GM19468 (cell line): Measurements from ENCODE around the gene RSPH4A.
"Not testable (repeated sequence)": the region's sequence is repeated elsewhere in the genome, so short reads cannot be mapped to it uniquely, and the experiment has no call there.

Experiments used
- ATAC-seq: cut with Tn5 transposase; IDR thresholded peaks from one replicate; pipeline ENCODE4 v1.9.1; 2021; ENCODE audit warnings: mild to moderate bottlenecking, moderate library complexity, moderate number of reproducible peaks; ENCODE audit not compliant: unreplicated experiment; ENCODE audit errors: extremely low read depth

RSPH4A gene

GRCh38 chr6:116624036-116624805 is 7.9 kb downstream of the RSPH4A start:
- ATAC-seq: no peak

GRCh38 chr6:116625872-116626271 is 9.6 kb downstream of the RSPH4A start:
- ATAC-seq: no peak

GRCh38 chr6:116629563-116629981 is 13.3 kb downstream of the RSPH4A start:
- no peak for ATAC-seq

- ATAC-seq: peak; percentile 17
These were observed 15.2 kb downstream of the RSPH4A start for GRCh38 chr6:116631379-116631990.

- no peak for ATAC-seq
These were observed 17.4 kb downstream of the RSPH4A start for GRCh38 chr6:116633685-116634084.

- ATAC-seq: no peak
These were observed 31.9 kb downstream of the RSPH4A start for GRCh38 chr6:116648156-116648555.

GRCh38 chr6:116649129-116649528 is 32.9 kb downstream of the RSPH4A start:
- ATAC-seq: no peak

- no peak for ATAC-seq
These were observed 35.6 kb downstream of the RSPH4A start for GRCh38 chr6:116651916-116652315.

- ATAC-seq: no peak
These were observed 45.3 kb downstream of the RSPH4A start for GRCh38 chr6:116661594-116661993.

GRCh38 chr6:116662202-116662601 is 45.9 kb downstream of the RSPH4A start:
- no peak for ATAC-seq

- ATAC-seq: no peak
These were observed 47.0 kb downstream of the RSPH4A start for GRCh38 chr6:116663308-116663707.

GRCh38 chr6:116664169-116664568 is 47.9 kb downstream of the RSPH4A start:
- not testable (repeated sequence) for ATAC-seq

GRCh38 chr6:116665464-116665863 is 49.2 kb downstream of the RSPH4A start:
- ATAC-seq: no peak

- ATAC-seq: peak; percentile 36
These were observed 50.6 kb downstream of the RSPH4A start for GRCh38 chr6:116666869-116667268.

- no peak for ATAC-seq
These were observed 51.3 kb downstream of the RSPH4A start for GRCh38 chr6:116667623-116668022.

- no peak for ATAC-seq
These were observed 56.0 kb downstream of the RSPH4A start for GRCh38 chr6:116672306-116672705.

GRCh38 chr6:116676021-116676420 is 59.7 kb downstream of the RSPH4A start:
- no peak for ATAC-seq

GRCh38 chr6:116680880-116681672 is 64.8 kb downstream of the RSPH4A start, which contains the start of gene KPNA5:
KPNA5 (plus strand) TSS chr6:116681211; CDS start chr6:116681335, 124 bp downstream.
- ATAC-seq: peak; percentile 96

- ATAC-seq: no peak
These were observed 66.0 kb downstream of the RSPH4A start for GRCh38 chr6:116682334-116682712.
